Measurements from ENCODE around the gene NAT9.

NAT9 gene, protein sequence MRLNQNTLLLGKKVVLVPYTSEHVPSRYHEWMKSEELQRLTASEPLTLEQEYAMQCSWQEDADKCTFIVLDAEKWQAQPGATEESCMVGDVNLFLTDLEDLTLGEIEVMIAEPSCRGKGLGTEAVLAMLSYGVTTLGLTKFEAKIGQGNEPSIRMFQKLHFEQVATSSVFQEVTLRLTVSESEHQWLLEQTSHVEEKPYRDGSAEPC

GRCh38 chr17:74776044-74776962 is at the start of gene NAT9:
Gene NAT9, minus strand, starts transcription at chr17:74776345. Its CDS starts 647 bp downstream, at chr17:74775698.
- DNase-seq = peak; percentile 70

DNA sequence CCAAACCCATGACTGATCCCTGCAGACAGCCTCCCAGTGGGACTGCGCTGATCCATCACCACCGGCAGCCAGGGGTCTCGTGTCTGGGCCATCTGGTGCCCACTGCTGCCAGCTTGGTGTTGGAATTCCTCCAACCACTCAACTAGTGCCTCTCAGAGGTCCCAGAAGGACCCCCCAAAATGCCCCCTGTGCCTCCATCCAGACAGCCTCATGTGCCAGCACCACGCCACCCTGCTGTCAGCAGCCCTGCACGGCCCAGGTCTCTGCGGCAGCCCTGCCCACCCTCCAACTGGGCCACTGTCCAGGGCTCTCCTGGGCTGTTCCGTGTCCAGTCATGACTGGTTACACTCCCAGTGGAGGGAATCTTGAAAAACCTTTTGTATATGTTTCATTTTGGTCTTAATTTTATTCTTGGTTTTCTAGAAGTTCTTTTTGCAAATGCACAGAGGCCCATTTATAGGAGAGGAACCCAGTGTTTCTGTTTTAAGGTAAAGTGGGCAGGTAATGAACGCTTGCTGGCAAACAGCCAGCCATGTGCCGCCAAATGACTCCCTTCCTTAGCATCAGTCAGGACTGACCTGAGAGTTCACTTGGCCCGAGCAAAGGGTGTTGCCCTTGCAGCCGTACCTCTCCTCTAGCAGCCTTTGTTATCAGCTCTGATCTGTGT is 48.9 kb upstream of the NAT9 start:
- DNase-seq = no peak

- no peak for DNase-seq
Observed at GRCh38 chr17:74822939-74823367, 46.8 kb upstream of the NAT9 start.

- no peak for DNase-seq
Observed at GRCh38 chr17:74822335-74822938, 46.3 kb upstream of the NAT9 start.

DNA sequence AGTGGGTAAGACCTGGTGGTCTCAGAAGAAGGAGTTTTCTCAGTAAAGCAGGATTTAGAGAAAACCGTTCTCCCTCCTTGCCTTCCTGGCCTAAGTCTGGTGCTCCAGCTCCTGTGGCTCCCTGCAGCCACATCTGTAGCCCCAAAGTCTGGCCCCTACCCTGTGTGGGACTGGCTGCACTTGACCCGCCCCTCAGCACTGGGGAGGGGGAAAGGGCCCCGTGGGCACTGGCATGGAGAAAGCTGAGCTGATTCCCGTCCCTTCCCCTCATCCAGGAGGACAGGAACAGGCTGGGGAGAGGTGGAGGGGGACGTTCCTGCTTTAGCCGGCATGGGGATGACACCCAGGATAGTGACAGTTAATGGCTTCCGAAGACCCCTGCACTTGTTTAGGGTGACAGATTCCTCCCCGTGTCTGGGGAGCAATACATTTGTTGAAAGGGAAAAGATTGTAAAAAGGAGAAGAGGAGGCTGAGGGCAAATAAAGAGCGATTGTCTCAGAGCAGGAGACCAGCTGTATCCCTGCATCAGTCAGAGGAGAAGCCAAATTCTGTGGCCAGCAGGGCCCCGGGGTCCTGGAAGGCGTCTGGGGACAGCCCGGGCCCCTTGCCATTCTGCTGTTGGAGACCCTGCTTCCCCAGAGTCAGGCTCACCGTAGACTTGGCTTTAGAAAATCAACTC is 45.6 kb upstream of the NAT9 start:
- no peak for DNase-seq

GRCh38 chr17:74819801-74820436 is 43.8 kb upstream of the NAT9 start:
- DNase-seq = no peak

GRCh38 chr17:74818291-74818938 is 42.3 kb upstream of the NAT9 start:
- DNase-seq = no peak

DNA sequence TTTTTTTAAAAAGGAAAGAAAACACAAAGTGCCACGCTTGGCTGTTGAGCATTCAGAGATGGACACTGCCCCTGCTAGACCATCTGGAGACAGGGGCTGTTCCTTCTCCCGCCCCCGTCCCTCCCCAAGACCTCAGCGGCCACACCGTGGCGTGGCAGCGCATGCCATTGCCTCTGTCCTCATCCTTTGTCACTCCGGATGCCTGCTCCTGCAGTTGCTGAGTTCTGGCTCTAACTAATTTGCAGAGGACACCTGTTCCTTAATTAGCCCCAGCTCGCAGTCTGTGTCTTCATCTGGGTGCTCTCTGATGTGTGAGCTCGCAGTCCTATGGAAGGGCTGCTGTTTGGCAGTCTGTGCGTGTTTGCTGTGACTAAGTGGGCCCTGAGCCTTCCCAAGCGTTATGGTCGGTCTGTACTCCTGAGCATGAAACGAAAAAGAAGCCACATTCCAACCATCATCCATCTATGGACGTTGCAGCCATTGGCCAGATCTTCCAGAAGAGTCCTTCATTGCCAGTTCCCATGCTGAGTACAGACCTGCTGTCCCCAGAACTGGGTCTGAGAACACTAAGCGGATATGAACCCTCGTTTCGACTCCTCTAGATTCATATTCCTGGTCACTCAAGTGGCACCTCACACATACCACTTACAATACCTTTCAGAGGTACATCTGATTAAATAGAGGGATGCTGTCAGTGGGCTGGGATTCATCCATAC is 40.9 kb upstream of the NAT9 start:
- no peak for DNase-seq

DNA sequence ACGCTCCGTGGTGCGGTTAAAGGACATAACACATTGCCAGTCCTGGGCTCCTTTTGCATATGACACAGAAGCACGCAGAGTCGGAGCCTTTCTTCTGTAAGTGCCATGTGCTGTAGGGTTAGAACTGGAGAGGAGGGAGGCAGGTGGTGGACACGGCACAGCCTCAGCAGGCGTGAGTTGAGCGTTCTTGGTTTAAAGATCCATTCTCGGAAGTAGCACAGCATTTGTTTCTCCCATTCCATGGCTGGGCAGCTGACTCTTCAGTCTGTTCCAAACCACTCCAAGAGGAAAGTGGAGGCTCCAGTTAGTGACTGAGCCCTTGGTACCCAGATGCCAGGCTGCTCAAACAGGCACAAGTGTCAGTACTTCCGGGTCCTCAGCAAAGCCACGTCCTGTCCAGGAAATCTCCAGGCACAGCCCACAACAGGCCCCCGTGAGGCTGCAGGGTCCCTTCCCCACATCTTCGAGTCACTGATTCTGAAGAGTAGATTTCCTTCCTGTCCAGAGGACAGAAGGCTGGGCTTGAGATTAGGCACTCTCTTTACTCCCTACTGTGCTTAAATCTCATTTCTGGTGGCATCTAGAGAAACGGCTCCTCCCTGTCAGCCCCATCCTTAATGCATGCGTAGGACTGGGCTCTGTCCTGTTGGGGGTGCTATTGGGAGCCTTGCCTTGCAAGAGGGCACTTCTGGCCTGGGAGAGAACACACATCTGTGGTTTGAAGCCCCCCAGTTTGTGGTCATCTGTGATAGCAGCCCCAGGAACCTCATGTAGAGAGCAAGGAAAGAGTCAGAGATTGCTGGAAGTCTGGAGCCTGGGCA is 39.6 kb upstream of the NAT9 start:
- no peak for DNase-seq

DNA sequence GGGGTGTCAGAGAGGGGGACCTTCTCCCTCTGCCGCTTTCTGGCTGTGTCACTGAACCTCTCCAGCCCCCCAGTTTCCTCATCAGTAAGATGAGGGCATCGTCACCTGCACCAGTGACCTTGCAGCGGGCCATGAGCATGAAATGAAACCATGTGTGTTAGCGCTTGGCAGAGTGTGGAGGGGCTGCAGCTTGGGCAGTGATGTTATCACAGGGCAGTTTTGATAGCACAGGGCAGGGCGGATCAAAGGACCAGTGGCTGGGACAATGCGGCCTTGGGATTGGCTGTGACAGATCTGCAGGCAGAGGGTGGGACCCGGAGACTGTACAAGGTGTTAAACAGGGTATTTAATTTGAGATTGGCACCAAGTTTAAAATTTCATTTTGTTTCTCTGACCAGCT is 38.9 kb upstream of the NAT9 start:
- DNase-seq = no peak

- DNase-seq = no peak
Observed at GRCh38 chr17:74814453-74814852, 38.3 kb upstream of the NAT9 start.

GRCh38 chr17:74812109-74813009 is 36.2 kb upstream of the NAT9 start:
- no peak for DNase-seq

DNA sequence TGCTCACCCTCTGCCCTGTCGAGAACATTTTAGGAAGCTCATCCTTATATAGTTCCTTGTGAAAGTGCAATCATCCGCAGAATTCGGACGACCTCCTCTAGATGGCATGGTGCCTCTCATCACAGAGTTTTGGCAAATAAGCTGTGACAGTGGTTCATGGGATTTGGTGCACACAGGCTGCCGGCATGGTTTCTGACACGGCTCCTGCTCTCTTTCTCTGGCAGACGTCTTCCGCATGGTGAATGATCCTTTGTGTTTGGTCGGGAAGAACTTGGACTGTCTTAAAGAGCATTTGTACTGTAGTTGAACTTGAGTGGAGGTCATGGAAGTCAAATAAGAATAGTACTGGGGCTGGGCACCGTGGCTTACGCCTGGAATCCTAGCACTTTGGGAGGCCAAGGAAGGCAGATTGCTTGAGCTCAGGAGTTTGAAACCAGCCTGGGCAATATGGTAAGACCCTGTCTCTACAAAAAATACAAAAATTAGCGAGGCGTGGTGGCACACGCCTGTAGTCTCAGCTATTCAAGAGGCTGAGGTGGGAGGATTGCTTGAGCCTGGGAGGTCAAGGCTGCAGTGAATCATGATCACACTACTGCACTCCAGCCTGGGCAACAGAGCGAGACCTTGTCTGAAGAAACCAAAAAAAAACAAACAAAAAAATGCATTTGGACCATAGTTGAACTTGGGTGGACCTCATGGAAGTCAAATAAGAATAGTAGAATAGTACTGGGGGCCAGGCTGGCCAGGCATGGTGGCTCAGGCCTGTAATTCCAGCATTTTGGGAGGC is 34.7 kb upstream of the NAT9 start:
- no peak for DNase-seq

DNA sequence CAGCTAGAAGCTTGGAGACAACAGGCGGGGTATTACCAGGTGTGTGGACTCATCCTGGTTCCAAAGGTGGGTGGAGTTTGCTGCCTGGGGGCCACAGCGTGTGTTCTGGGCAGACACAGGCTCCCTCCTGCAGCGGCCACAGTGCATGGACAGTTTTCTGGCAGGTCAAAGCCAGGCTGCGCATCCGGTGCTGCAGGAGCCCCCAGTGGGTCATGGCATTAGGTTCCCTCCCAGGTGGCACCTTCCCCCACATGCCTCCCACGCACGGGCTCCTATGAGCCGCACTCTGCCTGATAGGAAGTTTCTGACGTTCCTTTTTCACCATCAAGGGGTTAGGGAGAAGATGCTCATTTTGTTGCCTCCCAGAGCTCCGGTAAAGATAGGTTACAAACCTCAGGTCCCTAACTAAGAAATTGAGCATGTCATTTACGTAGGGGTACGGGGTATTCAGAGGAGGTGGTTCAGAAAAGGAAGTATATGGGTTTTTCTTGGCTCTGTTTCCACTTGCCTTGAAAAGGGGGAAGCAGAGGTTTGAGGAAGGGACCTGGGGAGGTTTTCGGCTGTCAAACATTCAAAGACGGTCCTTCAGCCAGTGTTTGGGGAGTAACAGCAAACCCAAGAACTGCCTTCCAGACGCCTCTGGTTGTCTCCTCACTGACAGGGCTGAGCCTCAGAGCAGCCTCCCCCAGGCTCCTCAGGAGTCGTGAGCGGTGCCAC is 32.7 kb upstream of the NAT9 start:
- DNase-seq = no peak

DNA sequence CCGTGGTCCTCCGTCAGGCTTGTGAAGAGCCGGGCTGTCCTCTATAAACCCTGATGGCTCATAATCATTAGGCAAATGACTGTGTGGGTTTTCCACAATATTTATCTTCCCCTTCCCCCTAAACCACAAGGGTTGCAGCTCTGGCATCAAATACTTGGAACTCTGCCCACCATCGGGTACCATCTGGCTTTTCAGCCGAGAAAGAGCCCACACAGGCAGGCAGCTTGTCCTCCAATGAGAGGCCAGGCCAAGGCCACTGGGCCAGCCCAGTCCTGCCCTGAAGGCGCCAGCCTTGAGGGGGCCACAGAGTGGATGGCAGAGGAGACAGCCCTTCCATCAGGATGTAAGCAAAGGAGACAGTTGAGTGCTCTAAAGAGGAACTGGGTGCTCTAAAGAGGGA is 31.8 kb upstream of the NAT9 start:
- DNase-seq = no peak

- DNase-seq = no peak
Observed at GRCh38 chr17:74807441-74807840, 31.3 kb upstream of the NAT9 start.

DNA sequence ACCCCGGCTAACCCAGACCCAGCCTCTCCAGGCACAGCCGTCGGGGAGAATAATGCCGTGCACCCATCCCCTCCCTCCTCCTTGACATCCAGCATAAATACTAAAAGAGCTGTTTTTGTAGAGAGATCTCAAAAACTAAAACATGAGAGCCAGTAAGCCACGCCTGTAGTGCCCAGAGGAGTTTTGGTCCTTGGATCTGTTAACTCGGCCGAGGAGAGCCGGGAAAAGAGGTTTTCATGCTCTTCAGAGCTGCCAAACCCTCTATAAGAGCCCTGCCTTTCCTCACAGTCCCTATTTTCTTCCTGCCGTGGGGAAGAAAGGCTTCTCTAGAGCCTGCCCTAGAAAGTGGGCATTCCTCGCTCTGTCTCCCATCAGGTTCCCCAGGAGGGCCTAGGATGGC is 30.2 kb upstream of the NAT9 start:
- no peak for DNase-seq

All from NCI-H748 treated with DMSO at 0.1 percent for 48 hours (cell line).